HG03354 (cell line): ENCODE measurements around the gene SMARCA1.

Experiments
- ATAC-seq: cut with Tn5 transposase; IDR thresholded peaks from one replicate; pipeline ENCODE4 v1.9.1; 2021; ENCODE audit warnings: mild to moderate bottlenecking; ENCODE audit not compliant: unreplicated experiment, poor library complexity, severe bottlenecking

Gene SMARCA1

GRCh38 chrX:129534816-129535578, 11.7 kb upstream of the SMARCA1 start:
- ATAC-seq, result no peak

- no peak for ATAC-seq
Measured at GRCh38 chrX:129531132-129531531, 7.8 kb upstream of the SMARCA1 start.

- ATAC-seq, result no peak
Measured at GRCh38 chrX:129530410-129530809, 7.1 kb upstream of the SMARCA1 start.

- ATAC-seq, result no peak
Measured at GRCh38 chrX:129529685-129530281, 6.5 kb upstream of the SMARCA1 start.

- ATAC-seq, result no peak
Measured at GRCh38 chrX:129525896-129526295, 2.6 kb upstream of the SMARCA1 start.

- ATAC-seq, result no peak
Measured at GRCh38 chrX:129525162-129525561, 1.9 kb upstream of the SMARCA1 start.

- no peak for ATAC-seq
Measured at GRCh38 chrX:129524250-129524850, 1.1 kb upstream of the SMARCA1 start.

GRCh38 chrX:129522184-129523078, 859 bp downstream of the SMARCA1 start:
- ATAC-seq, result no peak

GRCh38 chrX:129520151-129520550, 3.1 kb downstream of the SMARCA1 start:
- no peak for ATAC-seq

- ATAC-seq, result no peak
Measured at GRCh38 chrX:129516402-129516801, 6.9 kb downstream of the SMARCA1 start.

- ATAC-seq, result no peak
Measured at GRCh38 chrX:129512409-129512808, 10.9 kb downstream of the SMARCA1 start.

GRCh38 chrX:129511689-129512088, 11.6 kb downstream of the SMARCA1 start:
- no peak for ATAC-seq

- no peak for ATAC-seq
Measured at GRCh38 chrX:129510331-129510730, 13.0 kb downstream of the SMARCA1 start.

GRCh38 chrX:129497146-129497843, 26.0 kb downstream of the SMARCA1 start:
- ATAC-seq, result no peak

- ATAC-seq, result no peak
Measured at GRCh38 chrX:129496625-129497024, 26.7 kb downstream of the SMARCA1 start.

GRCh38 chrX:129495900-129496299, 27.4 kb downstream of the SMARCA1 start:
- no peak for ATAC-seq

- ATAC-seq, result no peak
Measured at GRCh38 chrX:129494887-129495286, 28.4 kb downstream of the SMARCA1 start.

- ATAC-seq, result no peak
Measured at GRCh38 chrX:129493643-129494042, 29.6 kb downstream of the SMARCA1 start.

- no peak for ATAC-seq
Measured at GRCh38 chrX:129490330-129490729, 33.0 kb downstream of the SMARCA1 start.

GRCh38 chrX:129488359-129488758, 34.9 kb downstream of the SMARCA1 start:
- no peak for ATAC-seq
